ENCODE data around the gene OR52K1.

The OR52K1 gene

GRCh38 chr11:4482445-4482844 is at the start of gene OR52K1:
OR52K1 (plus strand) TSS chr11:4482646; CDS start chr11:4488901, 6,255 bp downstream.
- in situ Hi-C loops (cut with MboI; ENCODE audit: low sequenced_read_pairs): no loop called here

GRCh38 chr11:4433856-4434255 is 48.6 kb upstream of the OR52K1 start:
- in situ Hi-C loops (cut with MboI; ENCODE audit: low sequenced_read_pairs): no loop called here

- in situ Hi-C loops (cut with MboI; ENCODE audit: low sequenced_read_pairs): no loop called here
Measured at GRCh38 chr11:4436411-4436810, 46.0 kb upstream of the OR52K1 start.

- in situ Hi-C loops (cut with MboI; ENCODE audit: low sequenced_read_pairs): no loop called here
Measured at GRCh38 chr11:4441515-4441914, 40.9 kb upstream of the OR52K1 start.

GRCh38 chr11:4443232-4443891 is 39.1 kb upstream of the OR52K1 start:
- in situ Hi-C loops (cut with MboI; ENCODE audit: low sequenced_read_pairs): no loop called here

- in situ Hi-C loops (cut with MboI; ENCODE audit: low sequenced_read_pairs): no loop called here
Measured at GRCh38 chr11:4448995-4449394, 33.5 kb upstream of the OR52K1 start, which contains the start of gene OR52K2. OR52K2 (plus strand) TSS chr11:4449295; CDS start chr11:4449340, 45 bp downstream.

- in situ Hi-C loops (cut with MboI; ENCODE audit: low sequenced_read_pairs): no loop called here
Measured at GRCh38 chr11:4453118-4453517, 29.3 kb upstream of the OR52K1 start.

- in situ Hi-C loops (cut with MboI; ENCODE audit: low sequenced_read_pairs): no loop called here
Measured at GRCh38 chr11:4454021-4454420, 28.4 kb upstream of the OR52K1 start.

- in situ Hi-C loops (cut with MboI; ENCODE audit: low sequenced_read_pairs): no loop called here
Measured at GRCh38 chr11:4455419-4455818, 27.0 kb upstream of the OR52K1 start.

- in situ Hi-C loops (cut with MboI; ENCODE audit: low sequenced_read_pairs): no loop called here
Measured at GRCh38 chr11:4459500-4459899, 22.9 kb upstream of the OR52K1 start.

GRCh38 chr11:4460151-4460550 is 22.3 kb upstream of the OR52K1 start:
- in situ Hi-C loops (cut with MboI; ENCODE audit: low sequenced_read_pairs): no loop called here

- in situ Hi-C loops (cut with MboI; ENCODE audit: low sequenced_read_pairs): no loop called here
Measured at GRCh38 chr11:4464216-4465159, 18.0 kb upstream of the OR52K1 start.

- in situ Hi-C loops (cut with MboI; ENCODE audit: low sequenced_read_pairs): no loop called here
Measured at GRCh38 chr11:4465407-4465806, 17.0 kb upstream of the OR52K1 start.

GRCh38 chr11:4466131-4466870 is 16.1 kb upstream of the OR52K1 start:
- in situ Hi-C loops (cut with MboI; ENCODE audit: low sequenced_read_pairs): no loop called here

- in situ Hi-C loops (cut with MboI; ENCODE audit: low sequenced_read_pairs): no loop called here
Measured at GRCh38 chr11:4466871-4467442, 15.5 kb upstream of the OR52K1 start.

- in situ Hi-C loops (cut with MboI; ENCODE audit: low sequenced_read_pairs): no loop called here
Measured at GRCh38 chr11:4467811-4468606, 14.4 kb upstream of the OR52K1 start.

- in situ Hi-C loops (cut with MboI; ENCODE audit: low sequenced_read_pairs): no loop called here
Measured at GRCh38 chr11:4479644-4480043, 2.8 kb upstream of the OR52K1 start.

GRCh38 chr11:4480577-4481239 is 1.7 kb upstream of the OR52K1 start:
- in situ Hi-C loops (cut with MboI; ENCODE audit: low sequenced_read_pairs): no loop called here

GRCh38 chr11:4481240-4481582 is 1.2 kb upstream of the OR52K1 start:
- in situ Hi-C loops (cut with MboI; ENCODE audit: low sequenced_read_pairs): no loop called here

GRCh38 chr11:4484310-4484709 is 1.9 kb downstream of the OR52K1 start:
- in situ Hi-C loops (cut with MboI; ENCODE audit: low sequenced_read_pairs): no loop called here

All from HL-60/S4 (cell line).